Activated CD4-positive, alpha-beta T cell treated with anti-CD3 and anti-CD28 coated beads for 36 hours (primary cell): Measurements from ENCODE around the gene MARK4. TPM values are rescaled to one million over a fixed set of nuclear protein-coding genes. Genes with fewer than 3 reads are reported as not detected.

ENCODE experiments used
- ATAC-seq: fragments of 200-7000 bp; cut with Tn5 transposase; one replicate; pipeline ENCODE4 v1.10.0; 2021; ENCODE audit warnings: mild to moderate bottlenecking, moderate library complexity
- CTCF ChIA-PET: fragments of 350-600 bp; sonication (Branson Sonifier 250); formaldehyde crosslinking; loops from one replicate; lab custom pipeline; 2021; ENCODE audit warnings: antibody characterized with exemption; lab: Charles Lee
- POLR2A ChIA-PET: fragments of 350-600 bp; sonication (Branson Sonifier 250); formaldehyde crosslinking; loops from one replicate; lab custom pipeline; 2021; ENCODE audit warnings: antibody characterized with exemption, inconsistent platforms; lab: Charles Lee
- DNase-seq: peaks from one replicate; pipeline ENCODE4 v3.0.0-alpha.2; 2020
- H3K27ac Mint-ChIP-seq: one replicate; pipeline ENCODE4 v1.8.0; 2021; ENCODE audit warnings: mixed read lengths
- H3K27me3 Mint-ChIP-seq: one replicate; pipeline ENCODE4 v1.8.0; 2021; ENCODE audit warnings: mixed read lengths
- H3K36me3 Mint-ChIP-seq: one replicate; pipeline ENCODE4 v1.8.0; 2021; ENCODE audit warnings: low read depth, mixed read lengths
- H3K4me1 Mint-ChIP-seq: one replicate; pipeline ENCODE4 v1.8.0; 2021; ENCODE audit warnings: mixed read lengths
- H3K4me3 Mint-ChIP-seq: one replicate; pipeline ENCODE4 v1.8.0; 2021; ENCODE audit warnings: mild to moderate bottlenecking, moderate library complexity, mixed read lengths
- H3K9me3 Mint-ChIP-seq: one replicate; pipeline ENCODE4 v1.8.0; 2021; ENCODE audit warnings: low read depth, mixed read lengths
- intact Hi-C, 2 experiments: fragments of 100-400 bp; cut with DNase I in 1 of 2; cut with micrococcal nuclease in 1 of 2; formaldehyde crosslinking; loops; one replicate each; pipeline versions ENCODE4 v1.14.2 to v1.15.1; 2022 to 2024; cut with DNase I, micrococcal nuclease
- total RNA-seq, 2 experiments: library from RNA; stranded (reverse); gene quantifications; one replicate each; pipeline ENCODE4 v1.2.3, GENCODE V29; 2021

MARK4 gene
- total RNA-seq, 2 experiments from 2014 or later = 19.1 to 19.6 TPM

DNA sequence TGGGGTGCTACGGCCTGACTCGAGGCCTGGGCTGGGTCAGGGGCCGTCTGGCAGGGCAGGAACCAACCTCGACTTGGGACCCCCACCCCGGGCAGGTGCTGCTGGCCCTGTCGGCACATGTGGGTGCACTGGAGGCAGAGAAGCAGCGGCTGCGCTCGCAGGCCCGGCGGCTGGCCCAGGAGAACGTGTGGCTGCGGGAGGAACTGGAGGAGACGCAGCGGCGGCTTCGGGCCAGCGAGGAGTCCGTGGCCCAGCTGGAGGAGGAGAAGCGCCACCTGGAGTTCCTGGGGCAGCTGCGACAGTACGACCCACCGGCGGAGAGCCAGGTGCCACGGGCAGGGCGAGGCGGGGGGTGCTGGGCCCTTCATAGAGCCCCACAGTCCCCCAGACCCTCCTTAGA is 95.4 kb downstream of the MARK4 start:
- Mint-ChIP-seq H3K27me3 (peaks cover 8% of the 10 kb centered on the region), H3K36me3 (peaks cover 2% of the 10 kb centered on the region), H3K4me1 (no peaks in the 10 kb centered on the region), H3K4me3 (no peak overlapping the region), H3K27ac (no peak overlapping the region), H3K9me3 (no peaks in the 10 kb centered on the region)
- ATAC-seq = no peak
- intact Hi-C loops = no loop called here
- ChIA-PET POLR2A (interaction anchor here (0.6 kb wide), 1 partner anchor 585 kb away, joined by 5 read pairs; no protein-coding TSS in a partner anchor), CTCF (no interaction called here)
- DNase-seq = no peak

DNA sequence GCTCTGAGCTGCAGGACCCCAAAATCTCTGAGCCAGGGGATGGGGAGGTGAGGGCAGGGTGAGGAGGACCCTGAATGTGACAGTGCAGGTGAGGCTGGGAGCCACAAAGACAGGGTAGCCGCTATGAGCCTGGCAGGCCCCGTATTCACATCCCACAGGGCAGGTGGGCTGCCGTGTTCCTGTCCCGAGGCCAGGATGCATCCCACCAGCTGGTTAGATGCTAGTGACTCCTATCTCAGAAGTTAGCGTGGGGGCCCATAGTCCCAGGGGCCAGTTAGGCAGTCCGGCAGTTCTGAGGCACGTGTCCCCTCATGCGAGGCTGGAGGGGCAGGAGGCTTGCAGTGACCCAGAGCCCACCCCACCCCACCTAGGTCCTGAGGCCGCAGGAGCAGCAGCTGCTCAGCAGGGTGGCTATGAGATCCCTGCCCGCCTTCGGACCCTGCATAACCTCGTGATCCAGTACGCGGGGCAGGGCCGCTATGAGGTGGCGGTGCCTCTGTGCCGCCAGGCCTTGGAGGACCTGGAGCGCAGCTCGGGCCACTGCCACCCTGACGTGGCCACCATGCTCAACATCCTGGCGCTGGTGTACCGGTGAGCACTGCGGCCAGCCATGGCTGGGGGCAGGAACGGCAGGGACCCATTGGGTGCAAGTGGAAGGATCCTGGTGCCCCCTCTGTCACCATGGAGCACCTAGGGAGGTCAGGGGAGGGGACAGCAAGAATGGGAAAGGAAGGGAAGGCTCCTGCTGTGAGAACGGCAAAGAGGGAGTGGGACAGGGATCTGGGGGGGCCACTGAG is 96.7 kb downstream of the MARK4 start:
- DNase-seq (no peak), ATAC-seq (no peak)
- intact Hi-C loops = no loop called here
- H3K4me1 Mint-ChIP-seq = no peaks in the 10 kb centered on the region
- no peak overlapping the region for H3K4me3 Mint-ChIP-seq
- peaks cover 5% of the 10 kb centered on the region for H3K36me3 Mint-ChIP-seq
- ChIA-PET CTCF (no interaction called here), POLR2A (no interaction called here)
- peaks cover 8% of the 10 kb centered on the region for H3K27me3 Mint-ChIP-seq
- H3K27ac Mint-ChIP-seq = no peak overlapping the region
- H3K9me3 Mint-ChIP-seq = no peaks in the 10 kb centered on the region

DNA sequence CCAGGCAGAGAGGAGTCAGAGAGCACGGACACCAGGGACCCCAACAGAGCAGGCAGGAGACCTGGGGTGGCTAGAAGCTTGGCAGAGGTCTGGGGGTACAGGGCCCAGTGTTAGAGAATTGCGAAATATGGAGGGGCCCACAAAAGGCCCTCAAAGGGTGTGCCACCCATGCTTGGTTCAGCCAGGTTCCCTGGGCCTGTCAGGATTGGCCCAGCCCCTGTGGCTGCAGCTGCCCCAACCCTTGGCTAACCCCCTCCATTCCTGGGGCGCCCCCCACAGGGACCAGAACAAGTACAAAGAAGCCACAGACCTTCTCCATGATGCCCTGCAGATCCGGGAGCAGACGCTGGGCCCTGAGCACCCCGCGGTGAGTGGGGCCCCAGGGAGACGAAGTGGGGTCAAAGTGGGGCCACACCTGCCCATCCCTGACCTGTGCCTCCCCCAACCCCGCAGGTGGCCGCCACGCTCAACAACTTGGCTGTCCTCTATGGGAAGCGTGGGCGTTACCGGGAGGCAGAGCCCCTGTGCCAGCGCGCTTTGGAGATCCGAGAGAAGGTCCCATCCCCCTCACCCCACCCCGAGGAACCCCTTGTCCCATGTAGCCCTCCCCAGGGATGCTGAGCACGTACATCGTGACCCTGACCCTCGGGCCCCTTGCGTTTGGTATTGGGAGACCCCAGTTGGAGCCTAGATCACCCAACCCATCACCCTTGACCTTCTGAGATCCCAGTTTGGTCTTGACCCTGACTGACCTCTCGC is 97.5 kb downstream of the MARK4 start:
- Mint-ChIP-seq H3K27ac (no peak overlapping the region), H3K36me3 (peaks cover 5% of the 10 kb centered on the region), H3K9me3 (no peaks in the 10 kb centered on the region), H3K27me3 (peaks cover 7% of the 10 kb centered on the region), H3K4me3 (no peak overlapping the region), H3K4me1 (no peaks in the 10 kb centered on the region)
- intact Hi-C loops = no loop called here
- ChIA-PET POLR2A (no interaction called here), CTCF (no interaction called here)
- ATAC-seq (no peak), DNase-seq (no peak)

DNA sequence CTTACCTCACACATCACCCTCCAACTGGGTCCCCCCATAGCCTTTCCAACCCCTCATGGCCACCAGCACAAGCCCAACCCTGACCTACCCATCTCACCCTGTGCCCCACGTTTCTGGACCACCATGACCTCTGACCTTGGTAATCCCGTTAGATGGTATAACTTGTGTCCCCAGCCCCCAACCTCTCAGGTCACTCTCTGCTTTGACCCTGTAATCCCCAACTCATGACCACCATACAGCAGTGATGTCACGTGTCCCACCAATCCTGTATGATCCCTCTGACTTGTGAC is 98.0 kb downstream of the MARK4 start:
- ATAC-seq (no peak), DNase-seq (no peak)
- intact Hi-C loops = no loop called here
- H3K9me3 Mint-ChIP-seq = no peaks in the 10 kb centered on the region
- H3K27ac Mint-ChIP-seq = no peak overlapping the region
- H3K27me3 Mint-ChIP-seq = peaks cover 5% of the 10 kb centered on the region
- peaks cover 5% of the 10 kb centered on the region for H3K36me3 Mint-ChIP-seq
- H3K4me3 Mint-ChIP-seq = no peak overlapping the region
- CTCF ChIA-PET = interaction anchor here (1.7 kb wide), 1 partner anchor 10 kb away, joined by 5 read pairs; no protein-coding TSS in a partner anchor
- H3K4me1 Mint-ChIP-seq = no peaks in the 10 kb centered on the region
- POLR2A ChIA-PET = no interaction called here

DNA sequence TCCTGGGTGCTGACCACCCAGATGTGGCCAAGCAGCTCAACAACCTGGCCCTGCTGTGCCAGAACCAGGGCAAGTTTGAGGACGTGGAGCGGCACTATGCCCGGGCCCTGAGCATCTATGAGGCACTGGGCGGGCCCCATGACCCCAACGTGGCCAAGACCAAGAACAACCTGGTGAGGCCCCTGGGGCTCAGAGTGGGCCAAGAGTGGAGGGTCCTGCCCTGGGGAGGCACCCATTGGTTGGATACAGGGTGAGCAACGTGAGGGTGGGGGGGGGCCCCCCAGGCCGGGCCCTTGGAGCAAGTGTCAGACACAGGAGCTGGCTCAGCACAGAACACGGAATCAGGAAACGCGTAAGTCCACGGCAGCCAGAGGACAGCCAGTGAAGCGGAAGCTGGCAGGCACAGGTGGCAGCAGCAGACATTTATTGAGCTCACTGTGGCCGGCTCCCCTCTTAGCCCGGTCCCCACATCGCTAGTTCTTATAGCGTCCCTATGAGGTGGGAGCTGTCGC is 98.4 kb downstream of the MARK4 start:
- Mint-ChIP-seq H3K4me1 (no peaks in the 10 kb centered on the region), H3K27me3 (peaks cover 3% of the 10 kb centered on the region), H3K9me3 (no peaks in the 10 kb centered on the region), H3K4me3 (no peak overlapping the region), H3K27ac (no peak overlapping the region), H3K36me3 (peaks cover 6% of the 10 kb centered on the region)
- CTCF ChIA-PET = interaction anchor here (1.7 kb wide), 1 partner anchor 11 kb away, joined by 5 read pairs; no protein-coding TSS in a partner anchor
- POLR2A ChIA-PET = no interaction called here
- intact Hi-C loops = no loop called here
- ATAC-seq (no peak), DNase-seq (no peak)

DNA sequence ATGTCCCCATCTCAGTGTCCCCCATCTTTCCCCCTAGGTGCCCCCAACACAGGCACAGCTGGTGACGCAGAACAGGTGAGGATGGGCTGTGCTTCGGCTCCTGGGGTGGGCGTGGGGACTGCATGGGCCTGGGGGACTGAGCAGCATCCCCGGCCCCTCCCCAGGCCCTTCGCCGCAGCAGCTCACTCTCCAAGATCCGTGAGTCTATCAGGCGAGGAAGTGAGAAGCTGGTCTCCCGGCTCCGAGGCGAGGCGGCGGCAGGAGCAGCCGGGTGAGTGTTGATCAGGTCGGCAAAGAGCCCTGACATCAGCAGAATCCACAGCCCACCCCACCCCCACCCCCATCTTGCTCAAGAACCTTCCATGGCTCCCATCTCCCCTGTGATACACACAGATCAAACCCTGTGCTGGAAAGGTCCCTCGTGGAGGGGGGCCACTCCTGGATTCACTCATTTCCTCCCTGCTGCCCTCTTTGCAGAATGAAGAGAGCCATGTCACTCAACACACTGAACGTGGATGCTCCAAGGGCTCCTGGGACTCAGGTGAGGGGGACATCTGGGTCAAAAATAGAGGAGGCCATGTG is 99.5 kb downstream of the MARK4 start:
- no peak for ATAC-seq
- no peak for DNase-seq
- POLR2A ChIA-PET = no interaction called here
- intact Hi-C loops = no loop called here
- Mint-ChIP-seq H3K36me3 (peaks cover 12% of the 10 kb centered on the region), H3K4me1 (no peaks in the 10 kb centered on the region), H3K27me3 (no peaks in the 10 kb centered on the region), H3K4me3 (no peak overlapping the region), H3K9me3 (no peaks in the 10 kb centered on the region), H3K27ac (no peak overlapping the region)
- CTCF ChIA-PET = interaction anchor here (1.7 kb wide), 1 partner anchor 12 kb away, joined by 5 read pairs; no protein-coding TSS in a partner anchor

DNA sequence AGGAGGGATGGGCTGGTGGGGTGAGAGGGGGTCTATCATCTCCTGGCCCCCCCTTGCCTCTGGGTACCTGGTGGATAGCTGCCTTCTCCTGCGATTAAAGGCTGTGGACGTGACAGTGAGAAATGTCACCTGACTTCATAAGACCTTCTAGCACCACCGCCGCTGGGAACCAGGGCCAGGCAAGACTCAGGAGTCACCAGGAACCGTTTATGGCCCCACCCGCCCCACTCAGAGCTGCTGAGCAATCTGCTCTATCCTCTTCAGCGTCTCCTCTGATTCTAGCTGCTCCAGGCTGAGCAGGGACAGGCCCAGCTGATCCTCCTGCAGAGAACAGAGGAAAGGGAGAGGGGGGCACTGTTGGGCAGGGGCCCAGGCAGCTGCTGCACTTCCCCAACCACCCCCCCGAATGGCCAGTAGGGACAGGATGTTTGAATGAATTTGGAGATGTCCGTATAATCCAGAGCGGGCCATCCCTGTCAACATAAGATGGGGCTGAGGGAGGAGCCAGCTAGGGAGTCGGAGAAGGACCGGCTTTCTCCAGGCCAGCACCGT is 100.4 kb downstream of the MARK4 start:
- H3K36me3 Mint-ChIP-seq = peaks cover 12% of the 10 kb centered on the region
- H3K27me3 Mint-ChIP-seq = no peaks in the 10 kb centered on the region
- no peaks in the 10 kb centered on the region for H3K4me1 Mint-ChIP-seq
- POLR2A ChIA-PET = no interaction called here
- CTCF ChIA-PET = no interaction called here
- ATAC-seq = no peak
- DNase-seq = no peak
- intact Hi-C loops = no loop called here
- H3K4me3 Mint-ChIP-seq = no peak overlapping the region
- no peak overlapping the region for H3K27ac Mint-ChIP-seq
- H3K9me3 Mint-ChIP-seq = no peaks in the 10 kb centered on the region

DNA sequence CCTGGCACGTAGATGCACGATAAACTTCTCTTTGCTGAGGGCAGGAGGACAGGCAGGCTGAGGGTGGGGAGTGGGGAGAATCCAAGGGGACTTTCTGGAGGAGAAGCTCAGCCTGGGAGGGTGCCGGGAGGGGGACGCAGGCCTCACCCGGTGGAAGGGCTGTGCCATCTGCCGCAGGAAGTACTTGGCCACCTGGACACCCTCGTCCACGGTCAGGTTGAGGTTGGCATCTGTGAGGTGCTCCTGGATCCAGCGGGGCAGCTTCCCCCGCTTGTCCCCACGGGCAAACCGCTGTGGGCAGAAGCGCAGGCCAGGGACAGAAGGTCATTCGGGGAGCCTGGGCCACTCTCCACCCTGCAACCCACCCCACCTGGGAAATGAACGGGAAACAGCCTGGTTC is 101.0 kb downstream of the MARK4 start:
- ChIA-PET POLR2A (no interaction called here), CTCF (no interaction called here)
- Mint-ChIP-seq H3K4me3 (no peak overlapping the region), H3K4me1 (no peaks in the 10 kb centered on the region), H3K9me3 (no peaks in the 10 kb centered on the region), H3K27ac (no peak overlapping the region), H3K36me3 (peaks cover 12% of the 10 kb centered on the region), H3K27me3 (no peaks in the 10 kb centered on the region)
- intact Hi-C loops = no loop called here
- DNase-seq (no peak), ATAC-seq (no peak)

DNA sequence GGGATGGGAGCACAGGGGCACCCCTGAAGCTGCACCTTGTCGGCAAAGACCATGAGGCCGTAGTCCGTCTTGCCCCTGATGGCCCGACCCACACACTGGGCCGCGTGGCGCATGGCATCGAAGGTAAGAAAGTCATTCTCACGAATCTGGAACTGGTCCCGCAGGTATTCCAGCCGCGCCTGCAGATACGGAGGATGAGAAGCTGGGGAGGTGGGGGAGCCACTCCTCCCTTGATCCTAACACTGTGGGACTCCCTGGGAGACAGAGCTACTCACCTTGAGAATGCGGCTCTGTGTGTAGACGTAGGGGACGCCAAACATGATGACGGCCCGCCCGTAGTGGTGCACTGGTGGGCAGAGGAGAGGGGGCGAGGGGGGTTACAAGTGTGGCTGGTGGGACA is 101.4 kb downstream of the MARK4 start:
- ChIA-PET CTCF (no interaction called here), POLR2A (no interaction called here)
- Mint-ChIP-seq H3K27me3 (no peaks in the 10 kb centered on the region), H3K36me3 (peaks cover 15% of the 10 kb centered on the region), H3K4me1 (no peaks in the 10 kb centered on the region), H3K9me3 (no peaks in the 10 kb centered on the region), H3K4me3 (no peak overlapping the region), H3K27ac (no peak overlapping the region)
- intact Hi-C loops = no loop called here
- ATAC-seq = no peak
- no peak for DNase-seq

DNA sequence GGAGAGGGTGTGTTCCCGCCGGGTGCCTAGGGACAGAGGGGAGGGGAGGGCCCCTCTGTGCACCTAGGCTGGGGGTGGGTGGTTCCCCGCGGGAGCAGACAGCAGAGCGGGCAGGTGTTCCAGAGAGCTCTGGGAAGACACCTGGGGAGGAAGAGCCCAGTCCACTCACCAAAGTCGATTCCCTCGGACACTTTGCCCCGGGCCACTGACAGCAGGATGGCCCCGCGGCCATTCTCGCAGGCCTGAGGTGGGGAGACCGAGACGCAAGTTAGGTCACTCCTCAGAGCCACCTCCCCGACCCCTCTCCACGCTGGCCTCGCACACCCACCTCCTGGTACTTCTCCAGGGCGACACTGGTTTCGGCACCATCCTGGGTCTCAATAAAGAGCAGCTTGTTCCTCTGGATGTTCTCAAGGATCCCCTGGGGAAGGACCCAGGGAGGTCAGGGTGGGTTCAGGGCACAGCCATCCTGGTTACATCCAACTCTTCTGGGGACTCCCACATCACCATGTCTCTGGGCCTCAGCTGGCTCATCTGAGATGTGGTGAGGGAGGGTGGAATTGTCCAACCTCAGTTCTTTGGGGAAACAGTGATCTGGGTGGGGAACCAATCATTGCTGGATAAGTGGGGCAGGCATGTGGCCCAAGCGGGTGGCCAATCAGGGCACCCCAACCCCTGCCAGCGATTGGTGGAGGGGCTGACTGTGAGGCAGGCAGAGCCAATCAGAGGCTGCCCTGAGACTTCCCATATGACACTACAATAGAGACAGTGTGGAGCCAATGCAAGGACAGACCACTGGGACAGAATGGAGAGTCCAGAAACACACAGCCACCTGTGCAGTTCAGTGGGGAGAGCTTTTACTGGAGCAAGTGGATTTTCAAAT is 102.1 kb downstream of the MARK4 start:
- no peak for DNase-seq
- H3K4me1 Mint-ChIP-seq = no peaks in the 10 kb centered on the region

More for the DNA sequence above, 102.1 kb downstream of the MARK4 start:
- ATAC-seq = peak; percentile 30
- ChIA-PET CTCF (no interaction called here), POLR2A (no interaction called here)
- intact Hi-C loops = no loop called here
- Mint-ChIP-seq H3K9me3 (no peaks in the 10 kb centered on the region), H3K36me3 (peaks cover 15% of the 10 kb centered on the region), H3K4me3 (no peak overlapping the region), H3K27ac (no peak overlapping the region), H3K27me3 (no peaks in the 10 kb centered on the region)
